ENCODE measurements around the gene CCDC137. TPM values are rescaled to one million over a fixed set of nuclear protein-coding genes. Genes with fewer than 3 reads are reported as not detected.
A peak's percentile ranks its signal among the peaks of the same experiment; 100 is the strongest.

CCDC137 gene
- total and polyA plus RNA-seq, 2 of the 13 experiments (the other 11 are each of a cell fraction or from before 2014, with no cell fraction given), result 14.6 to 39.1 TPM

DNA sequence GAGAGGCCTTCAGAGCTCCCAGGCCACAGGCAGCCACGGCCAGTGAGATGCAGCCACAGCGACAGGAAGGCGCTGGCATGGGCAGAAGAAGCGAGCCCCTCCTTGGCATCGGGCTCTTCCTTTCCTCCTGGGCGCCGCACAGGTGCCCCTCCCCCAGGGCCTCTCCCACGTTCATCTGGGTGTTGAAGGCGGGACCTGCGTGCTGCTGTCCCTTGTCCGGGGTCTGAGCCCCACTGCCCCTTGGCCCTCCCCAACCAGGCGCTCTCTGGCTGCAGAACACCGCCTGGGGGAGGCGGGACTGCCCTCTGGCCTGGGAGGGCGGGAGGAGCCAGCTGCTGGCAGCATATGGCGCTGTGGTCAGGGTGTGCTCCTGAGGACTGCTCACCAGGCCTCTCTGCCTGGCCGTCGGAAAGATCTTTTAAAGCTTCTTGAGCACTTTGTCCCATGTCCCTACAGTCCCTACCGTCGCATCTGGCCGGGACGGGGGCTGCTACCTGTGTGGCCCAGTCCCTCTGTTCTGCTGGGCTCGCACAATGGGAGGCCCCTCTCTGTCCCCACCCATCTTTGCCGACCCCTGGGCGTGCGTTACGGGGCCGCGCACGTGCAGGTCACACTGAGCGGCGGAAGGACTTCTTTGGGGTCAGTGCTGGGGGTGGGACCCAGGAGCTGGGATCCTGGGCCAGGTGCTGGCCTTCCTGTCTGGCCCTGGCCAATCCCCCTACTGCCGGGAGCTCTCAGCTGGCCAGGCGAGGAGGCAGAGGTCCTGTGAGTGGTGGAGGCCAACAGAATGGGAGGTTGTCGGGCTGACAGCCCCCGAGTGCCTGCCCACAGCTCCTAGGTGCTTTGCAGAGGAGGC, 47.2 kb downstream of the CCDC137 start (continued):
- TF ChIP-seq GPN1 (CRISPR knock-in tag; IDR thresholded peaks at IDR 0.05; ENCODE audit: borderline replicate concordance) (no peak), MAFF (IDR thresholded peaks at IDR 0.05; ENCODE audit: low read depth, low read length) (no peak), MEF2D (CRISPR knock-in tag; IDR thresholded peaks at IDR 0.05) (peak; percentile 85), REPIN1 (CRISPR knock-in tag; IDR thresholded peaks at IDR 0.05; ENCODE audit: borderline replicate concordance, low read depth) (peak; percentile 82; the same call in 1 of the 2 replicates), FOXA1 (IDR thresholded peaks at IDR 0.05) (no peak), FOXA1 (CRISPR knock-in tag; IDR thresholded peaks at IDR 0.05) (no peak), KDM6A (CRISPR knock-in tag; IDR thresholded peaks at IDR 0.05; ENCODE audit: low read depth) (no peak; the same call in 1 of the 2 replicates), KMT2B (CRISPR knock-in tag; IDR thresholded peaks at IDR 0.05) (peak; percentile 64; the same call in 1 of the 2 replicates), XRCC5 (optimal IDR thresholded peaks at IDR 0.05; ENCODE audit: low read length) (no peak), POLR2AphosphoS5 (IDR thresholded peaks at IDR 0.05; ENCODE audit: low read depth, low read length) (peak; percentile 62), ZNF431 (CRISPR knock-in tag; IDR thresholded peaks at IDR 0.05; ENCODE audit: borderline replicate concordance, low read depth) (peak; percentile 84), CAMTA2 (CRISPR knock-in tag; IDR thresholded peaks at IDR 0.05; ENCODE audit: borderline replicate concordance) (peak; percentile 76), NFIB (CRISPR knock-in tag; IDR thresholded peaks at IDR 0.05; ENCODE audit: borderline replicate concordance) (no peak), JUN (CRISPR knock-in tag; IDR thresholded peaks at IDR 0.05) (no peak), THAP11 (CRISPR knock-in tag; IDR thresholded peaks at IDR 0.05) (peak; percentile 82), MAFK (conservative IDR thresholded peaks at IDR 0.05 in 1 of 2, IDR thresholded peaks at IDR 0.05 in 1 of 2; ENCODE audit: low read length in 2 of 2) (no peak), ONECUT2 (CRISPR knock-in tag; IDR thresholded peaks at IDR 0.05) (no peak), GABPB1 (CRISPR knock-in tag; IDR thresholded peaks at IDR 0.05) (peak; percentile 96), ZNF260 (CRISPR knock-in tag; IDR thresholded peaks at IDR 0.05; ENCODE audit: borderline replicate concordance, low read depth) (peak; percentile 67; the same call in 1 of the 2 replicates)
- TF ChIP-seq, protein P1, sequence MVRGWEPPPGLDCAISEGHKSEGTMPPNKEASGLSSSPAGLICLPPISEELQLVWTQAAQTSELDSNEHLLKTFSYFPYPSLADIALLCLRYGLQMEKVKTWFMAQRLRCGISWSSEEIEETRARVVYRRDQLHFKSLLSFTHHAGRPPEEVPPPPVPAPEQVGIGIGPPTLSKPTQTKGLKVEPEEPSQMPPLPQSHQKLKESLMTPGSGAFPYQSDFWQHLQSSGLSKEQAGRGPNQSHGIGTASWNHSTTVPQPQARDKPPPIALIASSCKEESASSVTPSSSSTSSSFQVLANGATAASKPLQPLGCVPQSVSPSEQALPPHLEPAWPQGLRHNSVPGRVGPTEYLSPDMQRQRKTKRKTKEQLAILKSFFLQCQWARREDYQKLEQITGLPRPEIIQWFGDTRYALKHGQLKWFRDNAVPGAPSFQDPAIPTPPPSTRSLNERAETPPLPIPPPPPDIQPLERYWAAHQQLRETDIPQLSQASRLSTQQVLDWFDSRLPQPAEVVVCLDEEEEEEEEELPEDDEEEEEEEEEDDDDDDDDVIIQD (CRISPR knock-in tag; IDR thresholded peaks at IDR 0.05; ENCODE audit: low read depth), result peak; percentile 25; the same call in 1 of the 2 replicates
- TF ChIP-seq, protein P2, sequence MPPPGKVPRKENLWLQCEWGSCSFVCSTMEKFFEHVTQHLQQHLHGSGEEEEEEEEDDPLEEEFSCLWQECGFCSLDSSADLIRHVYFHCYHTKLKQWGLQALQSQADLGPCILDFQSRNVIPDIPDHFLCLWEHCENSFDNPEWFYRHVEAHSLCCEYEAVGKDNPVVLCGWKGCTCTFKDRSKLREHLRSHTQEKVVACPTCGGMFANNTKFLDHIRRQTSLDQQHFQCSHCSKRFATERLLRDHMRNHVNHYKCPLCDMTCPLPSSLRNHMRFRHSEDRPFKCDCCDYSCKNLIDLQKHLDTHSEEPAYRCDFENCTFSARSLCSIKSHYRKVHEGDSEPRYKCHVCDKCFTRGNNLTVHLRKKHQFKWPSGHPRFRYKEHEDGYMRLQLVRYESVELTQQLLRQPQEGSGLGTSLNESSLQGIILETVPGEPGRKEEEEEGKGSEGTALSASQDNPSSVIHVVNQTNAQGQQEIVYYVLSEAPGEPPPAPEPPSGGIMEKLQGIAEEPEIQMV (CRISPR knock-in tag; IDR thresholded peaks at IDR 0.05; ENCODE audit: low read depth), result peak; percentile 55; the same call in 1 of the 2 replicates
- TF ChIP-seq, protein P3, sequence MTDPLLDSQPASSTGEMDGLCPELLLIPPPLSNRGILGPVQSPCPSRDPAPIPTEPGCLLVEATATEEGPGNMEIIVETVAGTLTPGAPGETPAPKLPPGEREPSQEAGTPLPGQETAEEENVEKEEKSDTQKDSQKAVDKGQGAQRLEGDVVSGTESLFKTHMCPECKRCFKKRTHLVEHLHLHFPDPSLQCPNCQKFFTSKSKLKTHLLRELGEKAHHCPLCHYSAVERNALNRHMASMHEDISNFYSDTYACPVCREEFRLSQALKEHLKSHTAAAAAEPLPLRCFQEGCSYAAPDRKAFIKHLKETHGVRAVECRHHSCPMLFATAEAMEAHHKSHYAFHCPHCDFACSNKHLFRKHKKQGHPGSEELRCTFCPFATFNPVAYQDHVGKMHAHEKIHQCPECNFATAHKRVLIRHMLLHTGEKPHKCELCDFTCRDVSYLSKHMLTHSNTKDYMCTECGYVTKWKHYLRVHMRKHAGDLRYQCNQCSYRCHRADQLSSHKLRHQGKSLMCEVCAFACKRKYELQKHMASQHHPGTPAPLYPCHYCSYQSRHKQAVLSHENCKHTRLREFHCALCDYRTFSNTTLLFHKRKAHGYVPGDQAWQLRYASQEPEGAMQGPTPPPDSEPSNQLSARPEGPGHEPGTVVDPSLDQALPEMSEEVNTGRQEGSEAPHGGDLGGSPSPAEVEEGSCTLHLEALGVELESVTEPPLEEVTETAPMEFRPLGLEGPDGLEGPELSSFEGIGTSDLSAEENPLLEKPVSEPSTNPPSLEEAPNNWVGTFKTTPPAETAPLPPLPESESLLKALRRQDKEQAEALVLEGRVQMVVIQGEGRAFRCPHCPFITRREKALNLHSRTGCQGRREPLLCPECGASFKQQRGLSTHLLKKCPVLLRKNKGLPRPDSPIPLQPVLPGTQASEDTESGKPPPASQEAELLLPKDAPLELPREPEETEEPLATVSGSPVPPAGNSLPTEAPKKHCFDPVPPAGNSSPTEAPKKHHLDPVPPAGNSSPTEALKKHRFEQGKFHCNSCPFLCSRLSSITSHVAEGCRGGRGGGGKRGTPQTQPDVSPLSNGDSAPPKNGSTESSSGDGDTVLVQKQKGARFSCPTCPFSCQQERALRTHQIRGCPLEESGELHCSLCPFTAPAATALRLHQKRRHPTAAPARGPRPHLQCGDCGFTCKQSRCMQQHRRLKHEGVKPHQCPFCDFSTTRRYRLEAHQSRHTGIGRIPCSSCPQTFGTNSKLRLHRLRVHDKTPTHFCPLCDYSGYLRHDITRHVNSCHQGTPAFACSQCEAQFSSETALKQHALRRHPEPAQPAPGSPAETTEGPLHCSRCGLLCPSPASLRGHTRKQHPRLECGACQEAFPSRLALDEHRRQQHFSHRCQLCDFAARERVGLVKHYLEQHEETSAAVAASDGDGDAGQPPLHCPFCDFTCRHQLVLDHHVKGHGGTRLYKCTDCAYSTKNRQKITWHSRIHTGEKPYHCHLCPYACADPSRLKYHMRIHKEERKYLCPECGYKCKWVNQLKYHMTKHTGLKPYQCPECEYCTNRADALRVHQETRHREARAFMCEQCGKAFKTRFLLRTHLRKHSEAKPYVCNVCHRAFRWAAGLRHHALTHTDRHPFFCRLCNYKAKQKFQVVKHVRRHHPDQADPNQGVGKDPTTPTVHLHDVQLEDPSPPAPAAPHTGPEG (CRISPR knock-in tag; IDR thresholded peaks at IDR 0.05), result no peak; the same call in none of the 2 replicates
